GM19035 (cell line): ENCODE measurements around the gene PHF13.
"Not testable (repeated sequence)": the region's sequence is repeated elsewhere in the genome, so short reads cannot be mapped to it uniquely, and the experiment has no call there.

ENCODE experiments used
- ATAC-seq: cut with Tn5 transposase; IDR thresholded peaks from one replicate; pipeline ENCODE4 v1.9.1; 2021; ENCODE audit not compliant: unreplicated experiment

The PHF13 gene

GRCh38 chr1:6586404-6586816, 27.1 kb upstream of the PHF13 start:
- no peak for ATAC-seq

- no peak for ATAC-seq
Measured at GRCh38 chr1:6587261-6588005, 26.1 kb upstream of the PHF13 start.

- no peak for ATAC-seq
Measured at GRCh38 chr1:6588128-6588892, 25.2 kb upstream of the PHF13 start.

GRCh38 chr1:6588893-6589520, 24.5 kb upstream of the PHF13 start:
- ATAC-seq, result no peak

GRCh38 chr1:6590046-6590445, 23.5 kb upstream of the PHF13 start:
- ATAC-seq, result no peak

- ATAC-seq, result no peak
Measured at GRCh38 chr1:6591222-6591621, 22.3 kb upstream of the PHF13 start.

- no peak for ATAC-seq
Measured at GRCh38 chr1:6591644-6592043, 21.9 kb upstream of the PHF13 start.

- no peak for ATAC-seq
Measured at GRCh38 chr1:6592441-6592840, 21.1 kb upstream of the PHF13 start.

- no peak for ATAC-seq
Measured at GRCh38 chr1:6592865-6593593, 20.5 kb upstream of the PHF13 start.

GRCh38 chr1:6593810-6594209, 19.7 kb upstream of the PHF13 start:
- ATAC-seq, result no peak

- ATAC-seq, result no peak
Measured at GRCh38 chr1:6594977-6595740, 18.4 kb upstream of the PHF13 start.

- no peak for ATAC-seq
Measured at GRCh38 chr1:6596351-6596750, 17.2 kb upstream of the PHF13 start.

- no peak for ATAC-seq
Measured at GRCh38 chr1:6596886-6597776, 16.4 kb upstream of the PHF13 start.

GRCh38 chr1:6597777-6598131, 15.8 kb upstream of the PHF13 start:
- ATAC-seq, result no peak

GRCh38 chr1:6599141-6599975, 14.2 kb upstream of the PHF13 start:
- no peak for ATAC-seq

- ATAC-seq, result not testable (repeated sequence)
Measured at GRCh38 chr1:6599991-6600390, 13.5 kb upstream of the PHF13 start.

- ATAC-seq, result no peak
Measured at GRCh38 chr1:6600410-6601048, 13.0 kb upstream of the PHF13 start.
